ENCODE data around the gene MKKS.
"Not testable (repeated sequence)": the region's sequence is repeated elsewhere in the genome, so short reads cannot be mapped to it uniquely, and the experiment has no call there.

MKKS gene

GRCh38 chr20:10411673-10412072 lies 22.3 kb downstream of the MKKS start:
- DNase-seq = no peak

- no peak for DNase-seq
Measured at GRCh38 chr20:10408108-10408813, 25.8 kb downstream of the MKKS start.

- no peak for DNase-seq
Measured at GRCh38 chr20:10404959-10405530, 29.0 kb downstream of the MKKS start.

GRCh38 chr20:10404023-10404628 lies 29.9 kb downstream of the MKKS start:
- DNase-seq = no peak

GRCh38 chr20:10402938-10403608 lies 30.9 kb downstream of the MKKS start:
- no peak for DNase-seq

GRCh38 chr20:10398834-10399369 lies 35.1 kb downstream of the MKKS start:
- DNase-seq = no peak

GRCh38 chr20:10394752-10395151 lies 39.3 kb downstream of the MKKS start:
- not testable (repeated sequence) for DNase-seq

GRCh38 chr20:10390709-10391108 lies 43.3 kb downstream of the MKKS start:
- no peak for DNase-seq

- peak; percentile 16 for DNase-seq
Measured at GRCh38 chr20:10388597-10388996, 45.4 kb downstream of the MKKS start.

GRCh38 chr20:10387686-10388085 lies 46.3 kb downstream of the MKKS start:
- no peak for DNase-seq

- no peak for DNase-seq
Measured at GRCh38 chr20:10385850-10386544, 48.0 kb downstream of the MKKS start.

GRCh38 chr20:10381477-10381876 lies 52.5 kb downstream of the MKKS start:
- DNase-seq = no peak

- no peak for DNase-seq
Measured at GRCh38 chr20:10379761-10380160, 54.3 kb downstream of the MKKS start.

GRCh38 chr20:10376270-10377075 lies 57.5 kb downstream of the MKKS start:
- no peak for DNase-seq

GRCh38 chr20:10375191-10375590 lies 58.8 kb downstream of the MKKS start:
- no peak for DNase-seq

GRCh38 chr20:10374036-10374435 lies 60.0 kb downstream of the MKKS start:
- DNase-seq = no peak

GRCh38 chr20:10371467-10371866 lies 62.6 kb downstream of the MKKS start:
- no peak for DNase-seq

GRCh38 chr20:10370091-10370887 lies 63.7 kb downstream of the MKKS start:
- no peak for DNase-seq

GRCh38 chr20:10369723-10370090 lies 64.3 kb downstream of the MKKS start:
- DNase-seq = peak; percentile 31

GRCh38 chr20:10368702-10369041 lies 65.3 kb downstream of the MKKS start:
- DNase-seq = no peak

GRCh38 chr20:10367943-10368701 lies 65.9 kb downstream of the MKKS start:
- DNase-seq = no peak
